Measurements from ENCODE around the gene FAM151B. TPM values are rescaled to one million over a fixed set of nuclear protein-coding genes. Genes with fewer than 3 reads are reported as not detected.
A peak's percentile ranks its signal among the peaks of the same experiment; 100 is the strongest.

The FAM151B gene
- total RNA-seq, 1 donor from 2014 or later, result 3.9 TPM

GRCh38 chr5:80590766-80591165, 102.9 kb downstream of the FAM151B start:
- Histone ChIP-seq H3K4me2 (no peak overlapping the region), H3K79me2 (ENCODE audit: low read depth) (no peaks in the 10 kb centered on the region), H3K9ac (no peak overlapping the region), H3K27ac (no peak overlapping the region), H3K9me3 (ENCODE audit: low read depth) (no peaks in the 10 kb centered on the region), H2AFZ (replicated peaks) (no peak overlapping the region), H4K20me1 (ENCODE audit: low read depth) (no peaks in the 10 kb centered on the region), H3K27me3 (no peaks in the 10 kb centered on the region), H3F3A (ENCODE audit: low read depth) (peaks cover 6% of the 10 kb centered on the region), H3K4me3 (no peak overlapping the region), H3K4me1 (peaks cover 9% of the 10 kb centered on the region), H3K36me3 (no peaks in the 10 kb centered on the region)
- no peaks in the 10 kb centered on the region for H3K36me3 Mint-ChIP-seq
- H3K4me1 Mint-ChIP-seq, result peaks cover 2% of the 10 kb centered on the region
- H3K4me3 Mint-ChIP-seq, result no peak overlapping the region
- TF ChIP-seq EZH2phosphoT487 (IDR thresholded peaks at IDR 0.05), result no peak
- TF ChIP-seq CTCF (IDR thresholded peaks at IDR 0.05), result no peak
- no peak for TF ChIP-seq EZH2 (IDR thresholded peaks at IDR 0.05)
- H3K27ac Mint-ChIP-seq, result no peak overlapping the region
- no peak for DNase-seq (ENCODE audit: low spot score)
- no peaks in the 10 kb centered on the region for H3K9me3 Mint-ChIP-seq
- H3K27me3 Mint-ChIP-seq (ENCODE audit: insufficient read depth, low read depth), result peaks cover 6% of the 10 kb centered on the region

GRCh38 chr5:80591352-80591751, 103.5 kb downstream of the FAM151B start:
- Mint-ChIP-seq H3K36me3 (no peaks in the 10 kb centered on the region), H3K9me3 (no peaks in the 10 kb centered on the region), H3K27ac (peak overlapping the region; percentile 43), H3K4me3 (no peak overlapping the region), H3K27me3 (ENCODE audit: insufficient read depth, low read depth) (peaks cover 6% of the 10 kb centered on the region), H3K4me1 (peaks cover 2% of the 10 kb centered on the region)
- no peaks in the 10 kb centered on the region for H4K20me1 ChIP-seq (ENCODE audit: low read depth)
- no peak overlapping the region for H3K27ac ChIP-seq
- DNase-seq (ENCODE audit: low spot score), result no peak
- no peaks in the 10 kb centered on the region for H3K9me3 ChIP-seq (ENCODE audit: low read depth)
- peaks cover 9% of the 10 kb centered on the region for H3K4me1 ChIP-seq
- H3K27me3 ChIP-seq, result no peaks in the 10 kb centered on the region
- no peaks in the 10 kb centered on the region for H3K79me2 ChIP-seq (ENCODE audit: low read depth)
- no peak overlapping the region for H2AFZ ChIP-seq (replicated peaks)
- no peaks in the 10 kb centered on the region for H3K36me3 ChIP-seq
- TF ChIP-seq EZH2 (IDR thresholded peaks at IDR 0.05) (no peak), EZH2phosphoT487 (IDR thresholded peaks at IDR 0.05) (no peak), CTCF (IDR thresholded peaks at IDR 0.05) (no peak)
- no peak overlapping the region for H3K4me3 ChIP-seq
- no peak overlapping the region for H3K9ac ChIP-seq
- peaks cover 6% of the 10 kb centered on the region for H3F3A ChIP-seq (ENCODE audit: low read depth)
- no peak overlapping the region for H3K4me2 ChIP-seq

DNA sequence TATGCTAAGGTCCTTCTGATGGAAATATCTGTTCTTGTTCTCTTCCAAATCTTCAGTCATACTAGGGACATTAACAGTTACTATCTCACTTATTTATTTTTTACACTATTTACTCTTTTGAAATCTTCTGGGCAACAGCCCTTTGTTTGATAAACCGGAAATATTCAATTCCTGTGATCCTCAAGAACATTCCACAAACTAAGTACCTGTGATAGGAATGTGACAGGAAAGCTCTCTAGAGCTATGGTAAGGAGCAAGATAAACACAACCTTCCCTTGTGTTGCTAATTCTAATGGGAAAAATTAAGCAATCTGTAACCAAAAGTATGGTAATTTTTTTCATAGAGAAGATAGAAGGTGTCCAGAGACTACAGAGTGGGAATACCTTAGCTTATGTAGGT, 104.2 kb downstream of the FAM151B start:
- Histone ChIP-seq H2AFZ (replicated peaks) (no peak overlapping the region), H3K4me3 (no peak overlapping the region), H3F3A (ENCODE audit: low read depth) (peaks cover 6% of the 10 kb centered on the region), H3K36me3 (no peaks in the 10 kb centered on the region), H3K4me1 (peaks cover 9% of the 10 kb centered on the region), H3K4me2 (no peak overlapping the region), H4K20me1 (ENCODE audit: low read depth) (no peaks in the 10 kb centered on the region), H3K79me2 (ENCODE audit: low read depth) (no peaks in the 10 kb centered on the region), H3K27me3 (no peaks in the 10 kb centered on the region), H3K9ac (no peak overlapping the region), H3K9me3 (ENCODE audit: low read depth) (no peaks in the 10 kb centered on the region), H3K27ac (no peak overlapping the region)
- peaks cover 3% of the 10 kb centered on the region for H3K27me3 Mint-ChIP-seq (ENCODE audit: insufficient read depth, low read depth)
- no peak overlapping the region for H3K27ac Mint-ChIP-seq
- H3K4me1 Mint-ChIP-seq, result peaks cover 2% of the 10 kb centered on the region
- no peak for TF ChIP-seq EZH2 (IDR thresholded peaks at IDR 0.05)
- TF ChIP-seq EZH2phosphoT487 (IDR thresholded peaks at IDR 0.05), result no peak
- no peak for TF ChIP-seq CTCF (IDR thresholded peaks at IDR 0.05)
- no peaks in the 10 kb centered on the region for H3K36me3 Mint-ChIP-seq
- DNase-seq (ENCODE audit: low spot score), result no peak
- H3K4me3 Mint-ChIP-seq, result no peak overlapping the region
- H3K9me3 Mint-ChIP-seq, result no peaks in the 10 kb centered on the region

Other genes starting within 250 kb of the FAM151B start
- 105 and 126 TPM in 2 replicates for gene SERINC5, start 232.1 kb upstream of the FAM151B start, total RNA-seq (ENCODE audit: low replicate concordance)
- not detected in 2 replicates for gene SPZ1, start 168.1 kb upstream of the FAM151B start, total RNA-seq (ENCODE audit: low replicate concordance)
- gene ZFYVE16, start 80.0 kb upstream of the FAM151B start, total RNA-seq (ENCODE audit: low replicate concordance), result 58.1 and 113 TPM in 2 replicates
- gene ANKRD34B, start 82.2 kb downstream of the FAM151B start, total RNA-seq (ENCODE audit: low replicate concordance), result 0.77 and 2.5 TPM in 2 replicates
- gene MSH3, start 166.6 kb downstream of the FAM151B start, total RNA-seq (ENCODE audit: low replicate concordance), result 16.6 and 26.1 TPM in 2 replicates
- gene DHFR, start 166.9 kb downstream of the FAM151B start, total RNA-seq (ENCODE audit: low replicate concordance), result 107 and 128 TPM in 2 replicates

Data from neural progenitor cell (in vitro differentiated cells).